Pons (tissue), 1 donor: ENCODE results near the gene LINC01488.

Source experiments
- DNase-seq: peaks from one replicate; pipeline ENCODE4 v3.0.0-alpha.2; 2016; ENCODE audit warnings: low spot score

Gene LINC01488

DNA sequence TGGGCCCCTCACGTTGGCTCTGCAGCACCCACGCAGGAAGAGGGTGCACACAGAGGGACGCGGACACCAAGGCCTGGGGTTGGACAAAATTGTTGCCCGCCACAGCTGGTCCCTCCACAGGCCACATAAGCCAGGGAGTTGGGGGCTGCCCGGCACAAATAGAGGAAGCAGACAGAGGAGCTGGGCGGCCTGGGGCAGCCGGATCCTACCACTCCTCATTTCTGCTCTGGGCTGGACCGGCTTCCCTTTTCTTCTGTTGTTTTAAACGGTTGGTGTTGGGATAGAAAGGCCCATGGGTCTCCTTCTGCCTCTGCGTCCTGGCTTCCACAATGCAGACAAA is 36.4 kb upstream of the LINC01488 start:
- DNase-seq = peak; percentile 24

DNA sequence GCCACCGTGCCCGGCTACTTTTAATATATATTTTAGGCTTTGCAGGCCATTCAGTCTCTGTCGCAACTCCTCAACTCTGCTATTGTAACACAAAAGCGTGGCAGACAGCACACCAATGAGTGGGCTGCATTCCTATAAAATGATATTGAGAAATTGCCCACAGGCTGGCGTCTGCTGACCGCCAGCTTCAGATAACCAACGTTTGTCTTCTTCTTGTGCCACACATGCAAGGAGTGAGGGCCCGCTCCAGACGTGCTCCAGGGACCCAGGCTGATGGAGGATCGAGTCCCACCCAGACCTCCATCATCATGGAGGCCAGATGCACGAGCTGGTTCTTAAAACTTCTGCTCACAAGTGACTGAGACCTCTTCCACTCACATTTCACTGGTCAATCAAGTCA is 35.4 kb upstream of the LINC01488 start:
- DNase-seq = peak; percentile 43

DNA sequence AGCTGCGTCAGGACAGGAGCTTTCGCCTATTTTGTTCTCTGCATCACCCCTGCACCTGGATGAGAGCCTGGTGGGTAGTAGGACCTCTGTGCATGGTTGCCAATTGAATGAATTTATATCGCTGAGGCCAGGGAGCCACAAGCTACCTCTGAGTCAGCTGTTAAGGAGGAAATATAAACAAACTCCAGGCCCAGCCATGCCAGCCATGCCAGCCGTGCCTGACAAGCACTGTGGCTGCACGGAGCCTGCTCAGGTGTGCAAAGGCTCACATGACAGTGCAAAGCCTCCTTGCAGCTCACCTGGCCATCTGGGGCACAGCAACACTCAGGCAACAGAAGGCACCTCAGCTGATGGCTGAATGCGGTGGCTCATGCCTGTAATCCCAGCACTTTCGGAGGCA is 33.7 kb upstream of the LINC01488 start:
- DNase-seq = no peak

DNA sequence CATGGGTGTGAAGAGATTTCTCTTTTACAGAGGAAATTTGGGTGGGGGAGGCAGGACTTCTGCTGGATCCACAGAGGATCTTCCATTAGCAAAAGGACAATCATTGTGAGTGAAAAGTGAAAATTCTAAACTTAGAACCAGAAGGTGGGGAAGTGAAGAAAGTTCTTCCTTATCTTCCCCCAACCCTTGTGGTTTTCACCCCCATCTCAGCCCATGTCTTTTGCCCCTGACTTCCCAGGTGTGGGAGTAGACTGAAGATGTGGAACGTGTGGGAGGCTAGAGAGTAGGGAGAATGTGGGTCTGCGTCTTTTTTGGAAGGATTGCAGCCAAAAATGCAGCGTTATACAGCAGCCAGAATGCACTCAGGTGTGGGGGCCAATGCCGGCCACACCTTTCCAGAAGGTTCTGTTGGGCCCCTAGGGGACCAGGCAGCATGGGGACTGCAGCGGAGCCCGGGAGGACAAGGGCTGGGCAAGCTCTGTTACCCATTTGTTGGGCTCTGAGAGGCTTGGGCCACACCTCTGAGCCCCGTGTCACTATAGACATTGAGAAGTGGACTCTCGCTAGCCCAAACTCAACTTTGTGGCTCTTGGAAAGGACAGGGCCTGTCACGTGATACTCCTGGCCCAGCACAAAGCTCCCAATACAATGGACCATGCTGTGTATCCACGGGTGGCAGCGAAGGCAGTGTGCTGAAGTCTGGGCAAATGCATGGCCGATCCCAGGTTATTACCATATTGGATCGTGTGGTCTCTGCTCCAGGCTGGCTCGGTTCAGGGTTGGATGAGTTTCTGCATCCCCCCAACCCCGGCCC is 32.8 kb upstream of the LINC01488 start:
- DNase-seq = no peak

DNA sequence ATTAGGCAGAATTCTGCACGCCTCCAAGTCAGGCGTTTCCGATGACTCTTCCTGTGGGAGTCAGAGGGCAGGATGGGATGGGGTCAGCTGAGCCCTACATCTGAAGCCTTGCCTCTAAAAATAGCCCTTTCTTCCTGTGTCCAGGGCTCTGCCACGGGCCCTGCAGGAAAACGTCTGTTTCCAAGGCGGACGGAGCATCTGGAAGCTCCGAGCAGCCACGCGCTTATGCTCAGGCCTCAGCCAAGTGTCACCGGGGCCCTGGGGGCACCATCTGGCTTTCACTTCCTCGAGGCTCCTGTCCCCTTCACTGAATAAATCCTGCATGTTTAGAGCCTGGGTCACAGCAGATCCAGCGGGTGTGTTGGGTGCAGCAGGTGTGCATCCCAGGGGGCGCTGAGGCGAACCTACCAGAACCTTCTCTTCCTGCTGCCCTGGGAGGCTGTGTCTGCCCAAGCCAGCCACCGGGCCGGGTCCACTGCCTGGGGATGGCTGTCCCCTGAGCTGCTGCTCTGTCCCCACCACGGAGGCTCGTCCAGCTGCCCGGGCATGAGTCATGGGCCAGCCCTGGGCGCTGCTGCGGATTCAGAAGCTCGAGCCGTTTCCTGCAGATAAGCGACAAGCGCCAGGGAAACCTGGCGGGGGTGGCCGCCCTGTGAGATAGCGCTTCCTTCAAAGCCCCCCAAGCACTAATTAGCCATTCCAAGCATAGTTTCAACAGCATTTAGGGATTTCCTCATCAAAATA is 32.0 kb upstream of the LINC01488 start:
- DNase-seq = peak; percentile 55

DNA sequence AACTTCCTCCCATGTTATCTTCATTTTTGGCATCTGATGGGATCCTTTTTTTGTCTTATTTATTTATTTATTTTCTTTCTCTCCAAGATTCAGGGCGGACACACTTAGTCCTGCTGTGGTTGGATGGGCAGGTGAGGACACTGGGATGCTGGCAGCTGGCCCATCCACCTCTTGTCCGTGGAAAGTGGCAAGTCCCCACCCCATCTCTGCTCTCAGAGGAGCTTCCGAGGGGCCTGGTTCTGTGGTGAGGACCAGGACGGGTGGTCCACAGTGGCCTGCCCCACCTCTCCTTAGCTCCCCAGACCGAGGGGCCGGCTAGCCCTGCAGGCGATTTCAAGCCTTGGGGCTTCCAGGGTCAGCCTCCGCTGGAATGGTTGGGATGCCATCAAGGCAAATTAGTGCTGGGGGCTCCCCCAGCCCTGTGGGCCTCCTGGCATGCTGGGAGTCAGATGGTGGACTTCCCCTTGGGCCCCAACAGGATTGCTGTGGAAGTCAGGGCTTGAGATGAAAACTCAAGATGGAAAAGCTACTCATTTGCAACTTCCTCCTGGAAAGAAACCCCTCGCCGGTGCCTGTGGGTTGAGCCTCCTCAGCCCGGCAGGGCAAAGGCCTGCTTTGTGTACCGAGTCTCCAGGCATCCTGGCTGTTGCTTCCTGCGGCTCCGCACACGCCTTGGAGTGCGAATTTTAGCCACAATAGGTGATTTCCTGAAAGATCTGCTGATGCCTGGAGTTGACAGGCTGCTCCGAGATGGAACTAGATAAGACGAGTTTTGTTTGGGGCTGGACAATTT is 31.2 kb upstream of the LINC01488 start:
- no peak for DNase-seq

DNA sequence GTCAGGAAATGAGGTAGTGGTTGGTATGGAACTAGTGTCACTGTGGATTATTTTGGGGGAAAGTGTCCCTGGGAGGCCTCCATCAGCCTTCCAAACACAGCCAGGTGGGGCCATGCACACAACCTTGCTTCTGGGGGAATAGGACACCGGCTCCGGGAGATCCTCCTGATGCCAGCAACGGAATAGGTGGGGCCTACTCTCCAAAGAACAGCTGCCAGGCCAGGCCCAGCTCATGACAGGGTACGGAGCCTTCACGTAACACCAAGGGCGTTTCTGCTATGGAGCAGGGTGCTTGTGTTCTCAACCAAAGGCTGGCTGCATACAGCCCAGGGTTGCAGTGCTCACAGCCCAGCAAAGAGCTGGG is 30.6 kb upstream of the LINC01488 start:
- DNase-seq = no peak

DNA sequence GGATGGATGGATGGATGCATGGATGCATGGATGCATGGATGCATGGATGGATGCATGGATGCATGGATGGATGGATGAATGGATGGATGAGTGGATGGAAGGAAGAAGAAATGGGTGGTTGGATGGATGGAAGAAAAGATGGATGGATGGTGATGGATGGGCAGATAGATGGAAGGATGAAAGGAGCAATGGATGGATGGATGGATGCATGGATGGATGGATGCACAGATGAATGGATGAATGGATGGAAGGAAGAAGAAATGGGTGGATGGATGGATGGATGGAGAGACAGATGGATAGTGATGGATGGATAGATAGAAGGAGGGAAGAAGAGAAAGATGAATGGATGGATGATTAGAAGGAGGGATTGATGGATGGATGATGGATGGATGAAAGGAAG is 30.2 kb upstream of the LINC01488 start:
- no peak for DNase-seq

DNA sequence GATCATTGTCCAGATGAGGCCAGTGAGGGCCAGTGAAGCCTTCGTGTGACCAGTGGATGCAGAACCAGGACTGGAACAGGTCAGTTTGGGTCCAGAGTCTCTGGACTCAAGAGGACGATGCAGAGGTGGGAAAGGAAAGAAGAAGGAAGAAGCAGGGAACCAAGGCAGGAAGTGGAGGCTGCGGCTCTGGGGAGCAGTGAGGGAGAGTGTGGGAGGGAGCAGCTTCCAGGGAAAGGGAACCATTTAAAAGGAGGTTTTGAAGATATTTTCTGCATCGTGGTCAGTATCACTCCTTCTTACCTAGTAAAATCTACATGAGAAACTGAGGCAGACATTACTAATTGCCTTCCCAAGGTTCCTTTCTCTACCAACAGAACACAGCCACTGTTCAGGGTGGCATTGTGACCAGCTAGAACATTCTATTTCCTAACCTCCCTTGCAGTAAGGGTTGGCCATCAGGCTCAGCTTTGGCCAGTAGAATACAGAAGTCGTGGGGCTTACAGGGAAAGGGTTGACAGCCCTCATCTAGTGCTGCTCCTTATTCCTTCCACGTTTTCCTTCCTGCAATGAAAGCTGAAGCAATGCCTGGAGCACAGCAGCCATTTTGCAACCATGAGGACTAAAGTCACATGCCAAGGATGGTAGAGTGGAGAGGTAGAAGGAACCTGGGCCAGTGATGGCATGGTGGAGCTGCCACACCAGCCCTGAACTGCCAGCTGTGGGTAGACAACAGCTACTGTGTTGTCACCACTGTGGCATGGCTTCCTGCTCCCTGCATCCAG is 29.1 kb upstream of the LINC01488 start:
- no peak for DNase-seq

DNA sequence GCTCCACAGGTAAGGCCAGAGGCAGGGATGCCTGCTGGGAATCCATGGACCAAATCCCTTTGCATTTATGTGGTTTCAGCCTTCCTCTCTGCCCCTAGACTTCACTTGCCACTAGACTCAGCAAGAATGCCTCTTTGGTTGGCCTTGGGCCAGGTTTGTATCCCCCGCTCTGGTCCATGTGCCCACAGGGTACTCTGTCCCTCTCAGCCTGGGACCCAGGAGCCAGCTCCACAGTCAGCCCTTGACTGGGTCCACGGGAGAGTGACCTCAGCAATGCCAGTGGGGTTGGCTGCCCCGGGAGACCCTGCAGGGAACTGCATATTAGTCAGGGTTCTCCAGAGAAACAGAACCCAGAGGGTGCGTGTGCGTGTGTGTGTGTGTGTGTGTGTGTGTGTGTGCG is 28.3 kb upstream of the LINC01488 start:
- DNase-seq = no peak

DNA sequence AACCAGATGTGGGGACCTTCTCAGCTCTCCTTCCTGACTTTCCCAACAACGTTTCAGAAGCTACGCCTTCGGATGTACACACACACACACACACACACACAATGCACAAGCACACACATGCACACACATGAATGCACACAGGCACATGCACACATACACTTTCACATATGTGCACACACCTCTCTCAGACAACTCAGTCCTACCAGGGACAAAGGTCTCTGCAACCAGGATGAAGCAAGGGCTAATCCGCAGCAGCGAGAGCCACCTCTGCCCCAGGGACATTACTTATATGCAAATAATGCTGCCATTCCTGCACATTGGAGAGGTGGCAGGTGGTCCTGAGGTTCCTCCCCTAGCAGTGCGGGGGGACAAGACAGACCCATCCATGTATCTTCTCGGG is 27.4 kb upstream of the LINC01488 start:
- DNase-seq = no peak

DNA sequence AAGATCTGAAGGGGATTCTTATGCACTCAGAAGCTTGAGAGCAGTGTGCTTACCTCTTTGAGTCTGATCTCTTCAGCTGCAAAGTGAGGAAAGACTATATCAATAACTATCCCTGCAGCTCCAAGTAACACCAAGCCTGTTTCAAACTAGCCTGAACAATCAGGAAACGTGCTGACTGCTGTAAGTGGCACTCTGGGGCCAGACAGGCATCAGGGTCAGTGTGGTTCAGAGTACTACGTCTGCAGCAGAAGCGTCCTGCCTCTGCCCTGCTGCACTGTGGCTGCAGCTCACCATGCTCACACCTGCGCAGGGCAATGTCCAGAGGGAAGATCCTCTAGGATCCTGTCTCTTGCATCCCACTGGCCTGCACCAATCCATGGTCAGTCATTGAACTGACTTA is 25.5 kb upstream of the LINC01488 start:
- no peak for DNase-seq

DNA sequence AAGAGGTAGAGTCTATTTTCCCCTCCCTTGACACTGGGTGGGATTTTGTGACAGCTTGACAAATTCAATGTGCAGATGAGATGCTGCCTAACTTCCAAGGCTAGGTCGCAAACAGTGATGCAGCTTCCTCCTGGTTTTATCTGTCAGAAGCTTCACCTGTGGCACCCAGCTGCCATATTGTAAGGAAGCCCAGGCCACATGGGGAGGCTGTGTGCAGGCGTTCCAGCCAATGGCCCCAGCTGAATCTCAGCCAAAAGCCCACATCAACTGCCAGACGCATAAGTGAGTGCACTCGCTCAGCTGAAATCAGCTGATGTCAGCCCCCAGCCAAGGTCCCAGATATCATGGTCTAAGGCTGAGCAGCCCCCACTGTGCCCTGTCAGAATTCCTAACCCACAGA is 24.8 kb upstream of the LINC01488 start:
- DNase-seq = no peak

DNA sequence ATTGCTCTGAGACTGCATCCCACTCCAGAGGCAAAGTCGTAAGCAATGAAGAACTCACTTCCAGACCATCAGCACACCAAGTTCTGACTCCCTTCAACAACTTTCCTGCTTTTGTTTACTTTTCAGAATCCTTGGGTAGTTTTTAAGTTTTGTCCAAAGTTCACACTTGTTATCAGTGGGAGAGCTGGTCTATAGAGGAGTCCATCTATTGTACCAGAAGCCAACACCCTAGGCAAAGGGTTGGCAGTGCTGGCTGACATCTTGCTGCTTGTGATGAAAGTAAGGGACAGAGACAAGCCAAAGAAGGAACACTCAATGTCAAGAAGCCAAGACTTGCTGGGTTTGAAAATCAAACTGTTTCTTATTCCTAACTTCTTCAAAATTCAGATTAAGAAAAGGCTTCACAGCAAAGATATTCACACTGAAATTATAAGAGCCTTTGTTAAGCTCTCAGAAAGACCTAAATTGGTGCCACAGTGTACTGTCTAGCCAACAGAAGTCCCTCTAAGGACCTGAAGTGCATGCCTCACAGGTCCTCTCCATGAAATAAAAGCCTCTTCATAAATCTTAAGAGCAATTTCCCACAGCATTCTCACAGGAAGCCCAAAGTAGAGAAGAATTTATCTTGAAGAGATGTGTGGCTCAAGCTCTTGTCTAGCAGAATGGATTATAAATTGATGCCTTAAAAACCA is 21.5 kb upstream of the LINC01488 start:
- DNase-seq = no peak

DNA sequence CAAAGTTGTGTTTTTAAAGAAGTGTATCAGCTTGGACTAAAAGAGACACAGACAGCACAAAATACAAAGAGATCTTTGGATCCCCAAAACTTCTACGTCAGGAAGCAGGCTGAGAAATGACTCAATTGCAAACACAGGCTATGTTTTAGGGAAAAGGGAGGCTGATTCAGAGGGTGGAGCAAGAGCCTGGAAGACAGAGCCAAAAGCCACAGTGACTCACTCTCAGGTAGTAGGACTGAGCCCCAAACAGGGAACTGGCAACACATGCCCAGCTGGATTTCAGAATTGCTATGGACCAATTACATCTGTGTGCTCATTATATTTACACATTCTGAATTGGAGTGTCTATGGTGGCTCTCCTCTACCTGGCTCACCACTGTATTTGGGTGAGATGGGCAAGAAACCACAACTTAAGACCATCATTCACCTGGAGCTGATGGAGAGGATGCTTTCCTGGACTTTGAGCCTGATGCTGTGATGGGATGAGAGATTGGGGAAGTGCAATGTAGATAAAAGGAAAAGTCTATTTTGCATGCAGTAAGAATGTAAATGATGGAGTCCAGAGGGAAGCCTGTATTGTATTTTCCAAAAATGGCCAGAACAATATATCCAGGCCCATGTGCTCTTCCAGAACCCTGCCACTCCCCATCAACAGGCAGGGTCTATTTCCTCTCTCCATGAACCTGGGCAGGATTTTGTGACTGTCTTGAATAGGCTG is 20.8 kb upstream of the LINC01488 start:
- no peak for DNase-seq

DNA sequence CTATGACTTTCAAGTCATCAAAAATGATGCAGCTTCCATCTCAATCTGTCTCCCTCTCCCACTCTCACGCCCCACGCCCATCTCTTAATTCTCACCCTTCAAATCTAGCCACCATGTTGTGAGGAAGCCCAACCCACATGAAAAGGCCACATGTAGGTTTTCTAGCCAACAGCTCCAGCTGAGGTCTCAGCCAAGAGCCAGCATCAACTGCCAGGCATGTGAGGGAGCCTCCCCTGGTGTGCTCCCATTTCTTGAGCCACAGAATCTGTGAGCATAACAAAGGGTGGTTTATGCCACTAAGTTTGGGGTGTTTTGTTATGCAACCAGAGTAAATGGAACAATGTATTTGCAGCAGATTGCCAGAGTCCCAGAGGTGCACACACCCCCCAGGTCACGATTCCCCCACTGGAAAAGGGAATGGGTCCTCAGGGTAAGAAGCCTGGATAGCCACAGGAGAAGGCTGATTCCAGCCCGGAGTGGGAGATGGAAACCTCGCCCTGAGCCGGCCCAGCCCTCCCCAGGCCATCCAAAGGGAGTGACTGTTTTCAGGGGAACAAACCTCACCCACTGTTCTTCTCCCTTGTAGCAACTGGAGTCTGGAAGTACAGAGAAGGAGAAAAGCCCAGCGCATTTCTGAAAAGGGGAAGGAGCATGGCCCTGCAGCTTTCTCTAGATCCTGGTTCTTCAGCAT is 20.0 kb upstream of the LINC01488 start:
- no peak for DNase-seq

DNA sequence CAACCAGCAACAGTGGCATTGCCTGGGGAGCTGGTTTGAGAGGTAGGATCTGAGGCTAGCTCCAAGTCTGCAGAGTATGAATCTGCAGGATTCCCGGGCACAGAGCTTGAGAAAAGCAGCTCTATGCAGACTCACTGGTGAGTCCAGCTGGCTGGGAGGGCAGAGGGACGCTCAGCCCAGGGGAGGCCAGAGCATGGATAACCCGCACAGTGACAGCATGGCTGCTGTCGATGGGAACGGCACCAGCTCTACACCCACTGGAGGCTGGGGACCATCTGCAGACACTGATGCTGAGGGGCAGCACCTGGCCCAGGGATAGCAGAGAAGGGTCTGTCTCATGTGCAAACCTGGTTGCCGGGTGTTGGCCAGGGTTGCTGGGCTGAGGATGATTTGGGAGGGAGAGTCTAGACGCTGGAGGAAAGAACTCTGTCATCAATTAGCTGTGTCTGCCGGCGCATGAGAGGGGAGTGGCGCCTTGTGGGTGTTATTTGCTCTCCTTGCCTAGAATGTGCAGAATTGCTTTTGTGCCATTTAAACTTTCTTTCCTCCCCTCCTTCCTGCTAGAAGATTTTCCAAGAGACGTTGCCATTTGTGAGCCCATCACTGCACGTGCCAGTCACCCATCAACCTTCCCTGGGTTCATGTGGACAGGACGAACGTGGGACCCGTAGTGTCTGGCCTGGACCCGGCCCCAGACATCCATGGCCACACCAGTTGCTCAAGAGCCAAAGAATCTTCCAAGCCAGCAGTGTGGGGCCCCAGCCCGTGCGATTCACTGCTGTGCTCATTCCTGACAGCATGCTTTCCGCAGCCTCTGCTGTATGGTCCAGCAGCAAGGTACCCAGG is 19.1 kb upstream of the LINC01488 start:
- DNase-seq = no peak

DNA sequence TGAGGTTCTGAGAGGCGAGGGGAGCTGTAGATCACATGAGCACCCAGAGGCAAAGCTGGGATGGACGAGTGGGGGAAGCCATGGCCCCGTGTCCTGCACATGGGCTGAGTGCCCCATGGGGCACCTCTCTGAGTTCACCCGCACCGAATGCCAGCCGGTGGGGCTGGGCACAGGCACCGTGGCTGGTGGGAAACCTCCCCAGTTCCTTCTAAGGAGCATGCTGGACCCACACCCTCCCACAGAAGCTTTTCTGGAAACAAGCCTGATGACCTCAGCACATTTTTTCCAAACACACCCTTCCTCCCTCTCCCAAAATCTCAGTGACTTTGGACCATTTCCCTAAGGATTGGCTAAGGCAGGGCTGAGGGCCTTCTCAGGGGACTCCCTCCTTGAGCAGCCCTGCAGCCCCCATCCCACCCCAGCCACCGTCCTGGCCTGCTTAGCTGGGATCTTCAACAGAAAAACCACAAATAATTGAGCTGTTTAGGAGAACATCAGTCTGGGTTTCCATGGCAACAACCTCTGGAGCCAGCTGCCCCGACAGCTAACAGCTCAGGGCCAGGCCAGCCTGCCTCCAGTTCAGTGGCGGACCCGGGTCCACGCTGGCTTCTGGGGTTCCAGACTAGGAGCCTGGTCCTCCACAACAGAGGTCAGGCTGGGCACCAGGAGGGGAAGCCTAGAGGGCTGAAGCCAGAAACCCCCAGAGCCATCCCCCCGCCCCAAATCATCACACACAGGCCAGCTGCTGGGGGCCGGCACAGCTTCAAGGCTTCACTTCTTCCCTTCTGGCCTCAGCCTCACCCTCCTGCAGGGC is 18.1 kb upstream of the LINC01488 start:
- DNase-seq = no peak
